Ectodermal cell (in vitro differentiated cells): ENCODE data around the gene CFAP65.

ENCODE experiments used
- H3K27ac ChIP-seq: 2 replicates; pipeline ENCODE4 v1.7.0; 2013; ENCODE audit warnings: mild to moderate bottlenecking, low read depth, low read length; ENCODE audit not compliant: insufficient read depth, poor library complexity, severe bottlenecking
- H3K27me3 ChIP-seq: 2 replicates; pipeline ENCODE4 v1.7.0; 2013; ENCODE audit warnings: mild to moderate bottlenecking, low read length; ENCODE audit not compliant: insufficient read depth, control insufficient read depth, poor library complexity, severe bottlenecking
- H3K36me3 ChIP-seq: one replicate; pipeline ENCODE4 v1.7.0; 2013; ENCODE audit warnings: low read length; ENCODE audit not compliant: control insufficient read depth, insufficient read depth
- H3K4me1 ChIP-seq: one replicate; pipeline ENCODE4 v1.7.0; 2013; ENCODE audit warnings: low read length; ENCODE audit not compliant: control insufficient read depth, insufficient read depth
- H3K4me3 ChIP-seq: 2 replicates; pipeline ENCODE4 v1.7.0; 2013; ENCODE audit warnings: low read depth, low read length, control low read depth; ENCODE audit not compliant: insufficient read depth
- H3K9me3 ChIP-seq: 2 replicates; pipeline ENCODE4 v1.7.0; 2013; ENCODE audit warnings: mild to moderate bottlenecking, low read length, moderate library complexity; ENCODE audit not compliant: control insufficient read depth
- WGBS, 2 experiments: methylation state at CpG; one replicate each; pipeline ENCODE4 v1.1.7; 2013; ENCODE audit warnings: missing lambda C conversion rate in 2 of 2; 5-methylcytosine and 5-hydroxymethylcytosine counted together

Gene CFAP65

GRCh38 chr2:219059725-219060682 lies 18.7 kb upstream of the CFAP65 start:
- WGBS, 2 experiments, result 7 to 8% methylated on average over 81 of the region's 81 CpGs
- H3K27me3 ChIP-seq, result peaks cover 97% of the 10 kb centered on the region
- H3K4me3 ChIP-seq, result no peak overlapping the region
- peaks cover 14% of the 10 kb centered on the region for H3K4me1 ChIP-seq
- no peaks in the 10 kb centered on the region for H3K9me3 ChIP-seq
- H3K27ac ChIP-seq, result no peak overlapping the region
- no peaks in the 10 kb centered on the region for H3K36me3 ChIP-seq

GRCh38 chr2:219059375-219059724 lies 18.0 kb upstream of the CFAP65 start:
- Histone ChIP-seq H3K4me1 (peaks cover 14% of the 10 kb centered on the region), H3K4me3 (no peak overlapping the region), H3K9me3 (no peaks in the 10 kb centered on the region), H3K27ac (no peak overlapping the region), H3K36me3 (no peaks in the 10 kb centered on the region), H3K27me3 (peaks cover 97% of the 10 kb centered on the region)
- 15 to 17% methylated on average over 17 of the region's 17 CpGs for WGBS, 2 experiments

DNA sequence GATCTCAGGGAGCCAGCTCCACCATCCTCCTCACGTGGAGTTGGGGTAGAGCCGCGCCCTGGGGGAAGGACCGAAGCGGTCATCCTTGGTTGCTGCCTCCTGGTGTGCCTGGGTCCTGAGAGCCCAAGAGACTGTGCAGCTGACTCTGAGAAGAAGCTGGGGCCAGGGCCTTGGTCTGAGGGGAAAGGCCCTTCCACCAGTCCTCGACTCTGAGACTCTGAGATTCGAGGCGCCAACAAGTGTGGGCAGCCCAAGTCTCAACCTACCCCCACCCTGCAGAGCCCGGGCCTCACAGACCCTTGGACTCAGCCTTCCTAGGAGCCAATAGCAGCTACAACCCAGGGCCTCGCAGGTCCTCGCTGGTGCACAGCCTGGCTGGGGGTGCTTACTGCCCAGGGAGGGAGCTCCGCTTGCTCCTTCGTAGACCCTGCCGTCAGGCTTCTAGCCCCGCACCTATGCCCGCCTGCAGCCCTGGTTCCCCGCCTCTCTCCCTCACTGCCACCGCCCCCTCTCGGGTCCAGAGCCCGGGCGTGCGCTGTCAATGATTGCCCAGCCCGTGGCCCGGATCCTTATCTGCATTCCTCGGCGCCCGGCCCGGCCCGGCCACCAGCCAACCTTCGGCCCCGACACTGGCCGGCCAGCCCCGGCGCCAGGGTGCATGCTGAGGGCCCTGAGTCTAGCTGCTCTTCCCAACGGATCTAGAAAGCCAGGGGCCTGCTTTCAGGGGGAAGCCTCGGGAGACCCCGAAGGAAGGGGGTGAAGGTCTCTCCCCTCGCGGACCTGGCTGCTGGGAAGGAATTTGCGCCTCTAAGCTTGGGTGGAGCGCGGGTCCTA lies 17.4 kb upstream of the CFAP65 start:
- Histone ChIP-seq H3K27me3 (peaks cover 100% of the 10 kb centered on the region), H3K27ac (no peak overlapping the region), H3K4me1 (peaks cover 14% of the 10 kb centered on the region), H3K4me3 (no peak overlapping the region), H3K9me3 (no peaks in the 10 kb centered on the region), H3K36me3 (no peaks in the 10 kb centered on the region)
- 15 to 17% methylated on average over 42 of the region's 42 CpGs for WGBS, 2 experiments

GRCh38 chr2:219057709-219058540 lies 16.6 kb upstream of the CFAP65 start:
- Histone ChIP-seq H3K27me3 (peaks cover 100% of the 10 kb centered on the region), H3K36me3 (no peaks in the 10 kb centered on the region), H3K4me3 (no peak overlapping the region), H3K27ac (no peak overlapping the region), H3K9me3 (no peaks in the 10 kb centered on the region), H3K4me1 (peaks cover 14% of the 10 kb centered on the region)
- WGBS, 2 experiments, result 6% methylated on average over 52 of the region's 52 CpGs

- Histone ChIP-seq H3K4me1 (peaks cover 14% of the 10 kb centered on the region), H3K27ac (no peak overlapping the region), H3K9me3 (no peaks in the 10 kb centered on the region), H3K4me3 (no peak overlapping the region), H3K36me3 (no peaks in the 10 kb centered on the region), H3K27me3 (peaks cover 100% of the 10 kb centered on the region)
- WGBS, 2 experiments, result 20 to 21% methylated on average over 40 of the region's 40 CpGs
These were observed 15.8 kb upstream of the CFAP65 start for GRCh38 chr2:219056896-219057708.

- Histone ChIP-seq H3K36me3 (no peaks in the 10 kb centered on the region), H3K27ac (no peak overlapping the region), H3K27me3 (peaks cover 95% of the 10 kb centered on the region), H3K4me1 (peaks cover 14% of the 10 kb centered on the region), H3K9me3 (no peaks in the 10 kb centered on the region), H3K4me3 (no peak overlapping the region)
- 79 to 84% methylated on average over 8 to 9 of the region's 9 CpGs for WGBS, 2 experiments
These were observed 15.0 kb upstream of the CFAP65 start for GRCh38 chr2:219056176-219056895.

DNA sequence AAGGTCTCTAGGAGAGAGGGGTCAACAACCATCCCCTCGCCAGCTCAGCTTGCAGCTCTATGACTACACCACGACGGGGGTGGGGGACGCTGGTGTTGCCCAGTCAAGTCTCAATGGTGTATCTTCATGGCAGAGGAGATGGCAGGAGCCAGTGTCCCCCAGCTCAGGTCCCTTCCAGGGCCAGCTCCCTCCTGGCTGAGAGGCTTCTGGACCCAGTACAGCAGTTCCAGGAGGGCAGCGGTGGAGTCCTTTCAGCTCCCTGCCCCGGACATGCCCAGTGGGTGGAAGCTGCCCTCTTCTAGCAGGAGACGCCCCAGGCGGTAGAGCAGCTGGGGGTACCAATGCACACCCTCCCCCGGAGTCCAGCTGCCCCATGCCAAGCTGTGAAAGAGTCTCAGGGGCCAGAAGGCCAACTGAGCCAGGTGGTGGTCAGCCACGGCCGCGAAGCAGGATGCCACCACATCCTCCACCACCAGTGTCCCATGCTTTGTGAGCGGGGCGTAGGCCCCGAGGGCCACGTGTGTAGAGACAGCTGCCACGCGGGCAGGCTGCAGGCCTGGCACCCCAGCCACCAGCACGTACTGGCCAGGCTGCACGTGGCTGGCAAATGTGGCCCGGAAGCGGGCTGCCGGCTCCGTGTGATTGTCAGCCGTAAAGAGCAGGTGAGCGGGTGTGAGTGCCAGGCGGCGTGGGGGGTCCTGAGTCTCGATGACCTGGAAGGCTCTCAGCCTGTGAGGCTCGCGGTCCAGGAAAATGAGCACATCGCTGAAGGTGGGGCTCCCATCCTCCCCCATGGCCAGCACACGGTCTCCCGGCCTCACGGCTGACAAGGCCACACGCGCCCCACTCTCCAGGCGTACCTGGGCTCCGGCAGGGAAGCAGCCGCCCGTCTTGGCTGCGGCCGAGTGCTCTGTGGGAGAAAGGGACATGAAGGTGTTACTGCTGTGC lies 13.9 kb upstream of the CFAP65 start:
- H3K4me1 ChIP-seq, result peaks cover 14% of the 10 kb centered on the region
- no peak overlapping the region for H3K27ac ChIP-seq
- H3K36me3 ChIP-seq, result no peaks in the 10 kb centered on the region
- 90% methylated on average over 43 of the region's 43 CpGs for WGBS, 2 experiments
- no peak overlapping the region for H3K4me3 ChIP-seq
- H3K9me3 ChIP-seq, result no peaks in the 10 kb centered on the region
- peaks cover 95% of the 10 kb centered on the region for H3K27me3 ChIP-seq

GRCh38 chr2:219049282-219049681 lies 8.0 kb upstream of the CFAP65 start:
- Histone ChIP-seq H3K36me3 (no peaks in the 10 kb centered on the region), H3K4me3 (no peak overlapping the region), H3K9me3 (no peaks in the 10 kb centered on the region), H3K4me1 (no peaks in the 10 kb centered on the region), H3K27me3 (peaks cover 60% of the 10 kb centered on the region), H3K27ac (no peak overlapping the region)
- 77 to 82% methylated on average over 6 of the region's 6 CpGs for WGBS, 2 experiments
